ENCODE results near the gene EXOC4. TPM values are rescaled to one million over a fixed set of nuclear protein-coding genes. Genes with fewer than 3 reads are reported as not detected.

The EXOC4 gene
- total RNA-seq, 4 donors from 2014 or later: 82.4 to 204 (median 128) TPM

DNA sequence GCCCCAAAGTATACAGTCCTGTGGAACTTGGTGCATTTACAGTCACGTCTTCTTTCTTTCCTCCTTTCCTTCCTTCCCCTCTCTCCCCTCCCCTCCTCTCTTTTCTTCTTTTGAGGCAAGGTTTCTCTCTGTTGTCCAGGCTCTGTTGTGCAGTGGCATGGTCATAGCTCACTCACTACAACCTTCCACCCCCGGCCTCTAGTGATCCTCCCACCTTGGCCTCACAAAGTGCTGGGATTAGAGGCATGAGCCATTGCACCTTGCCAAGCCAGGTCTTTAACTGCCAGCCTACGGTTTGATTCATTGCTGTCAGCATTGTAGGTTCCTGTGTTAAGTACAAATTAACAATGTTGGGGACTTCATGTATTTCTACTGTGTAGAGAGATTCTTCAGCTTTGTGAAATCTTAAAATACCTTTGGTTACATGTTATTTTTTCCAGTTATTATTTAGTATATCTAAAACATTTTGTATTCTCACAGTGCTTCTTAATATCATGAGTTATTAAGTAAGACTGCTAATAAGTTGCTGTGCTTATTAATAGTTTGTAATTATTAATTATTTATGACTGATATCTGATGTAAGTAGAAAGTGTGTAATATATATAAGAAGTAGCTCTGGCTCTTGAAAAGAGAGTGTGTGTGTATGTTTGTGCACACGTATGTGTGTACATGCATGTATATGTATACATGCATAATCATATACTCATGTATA lies 320.8 kb downstream of the EXOC4 start:
- 88 to 92% methylated on average over 3 to 4 of the region's 4 CpGs for WGBS, 2 donors (ENCODE audit: low coverage in 1 of 2)
- H3K4me3 ChIP-seq: no peak overlapping the region
- DNase-seq: no peak
- no peaks in the 10 kb centered on the region for H3K36me3 ChIP-seq
- intact Hi-C loops (cut with DNase I; ENCODE audit: low total_unique reads): loop anchor here (5.0 kb wide), 1 partner anchor 1571 kb away; no protein-coding TSS in a partner anchor
- H3K27ac ChIP-seq: no peak overlapping the region
- TF ChIP-seq, protein P1, sequence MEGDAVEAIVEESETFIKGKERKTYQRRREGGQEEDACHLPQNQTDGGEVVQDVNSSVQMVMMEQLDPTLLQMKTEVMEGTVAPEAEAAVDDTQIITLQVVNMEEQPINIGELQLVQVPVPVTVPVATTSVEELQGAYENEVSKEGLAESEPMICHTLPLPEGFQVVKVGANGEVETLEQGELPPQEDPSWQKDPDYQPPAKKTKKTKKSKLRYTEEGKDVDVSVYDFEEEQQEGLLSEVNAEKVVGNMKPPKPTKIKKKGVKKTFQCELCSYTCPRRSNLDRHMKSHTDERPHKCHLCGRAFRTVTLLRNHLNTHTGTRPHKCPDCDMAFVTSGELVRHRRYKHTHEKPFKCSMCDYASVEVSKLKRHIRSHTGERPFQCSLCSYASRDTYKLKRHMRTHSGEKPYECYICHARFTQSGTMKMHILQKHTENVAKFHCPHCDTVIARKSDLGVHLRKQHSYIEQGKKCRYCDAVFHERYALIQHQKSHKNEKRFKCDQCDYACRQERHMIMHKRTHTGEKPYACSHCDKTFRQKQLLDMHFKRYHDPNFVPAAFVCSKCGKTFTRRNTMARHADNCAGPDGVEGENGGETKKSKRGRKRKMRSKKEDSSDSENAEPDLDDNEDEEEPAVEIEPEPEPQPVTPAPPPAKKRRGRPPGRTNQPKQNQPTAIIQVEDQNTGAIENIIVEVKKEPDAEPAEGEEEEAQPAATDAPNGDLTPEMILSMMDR (IDR thresholded peaks at IDR 0.05): no peak
- TF ChIP-seq POLR2AphosphoS5 (IDR thresholded peaks at IDR 0.05): no peak
- no peaks in the 10 kb centered on the region for H3K27me3 ChIP-seq
- in situ Hi-C loops (cut with MboI; ENCODE audit: low pct_ligation_motif_present in 1 of 4, low pct_unique_long_range_greater_than_20kb in 1 of 4, low sequenced_read_pairs in 3 of 4): no loop called here
- H3K9me3 ChIP-seq: no peaks in the 10 kb centered on the region
- H3K4me1 ChIP-seq: no peaks in the 10 kb centered on the region

DNA sequence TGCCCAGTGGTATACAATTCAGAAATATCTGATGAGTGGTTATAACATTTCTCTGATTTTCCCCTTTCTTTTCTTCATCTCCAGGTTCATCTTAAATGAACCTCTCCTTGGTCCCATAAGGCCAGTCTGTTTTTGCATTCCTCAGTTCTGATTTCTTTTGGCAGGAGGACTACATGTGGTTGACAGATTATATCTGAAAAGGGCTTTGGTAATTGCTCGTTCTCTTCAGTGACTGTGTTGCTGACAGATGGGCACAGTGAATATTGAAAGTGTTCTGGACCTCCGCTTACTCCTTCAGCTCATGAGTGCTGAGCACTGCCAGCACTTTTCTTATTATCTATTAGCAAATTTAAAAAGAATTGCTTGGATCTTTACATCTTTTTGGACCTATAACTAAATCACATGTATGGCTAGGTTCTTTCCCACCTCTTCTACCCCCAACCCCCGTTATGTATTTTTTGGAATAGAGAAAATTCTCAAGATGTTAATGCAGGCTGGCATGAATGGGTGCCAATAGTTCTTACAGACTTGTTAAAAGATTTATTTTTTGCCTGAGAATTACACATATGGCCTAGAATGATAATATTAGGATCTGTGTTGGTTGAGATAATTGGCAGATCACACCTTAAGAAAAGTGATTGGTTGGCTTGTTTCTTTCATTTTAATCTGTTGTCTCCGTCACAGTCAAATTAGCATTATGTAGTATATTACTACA lies 323.0 kb downstream of the EXOC4 start:
- Histone ChIP-seq H3K9me3 (no peaks in the 10 kb centered on the region), H3K27me3 (no peaks in the 10 kb centered on the region), H3K4me1 (no peaks in the 10 kb centered on the region), H3K4me3 (no peak overlapping the region), H3K36me3 (no peaks in the 10 kb centered on the region), H3K27ac (no peak overlapping the region)
- in situ Hi-C loops (cut with MboI; ENCODE audit: low pct_ligation_motif_present in 1 of 4, low pct_unique_long_range_greater_than_20kb in 1 of 4, low sequenced_read_pairs in 3 of 4): no loop called here
- DNase-seq: no peak
- TF ChIP-seq POLR2AphosphoS5 (IDR thresholded peaks at IDR 0.05) (no peak), EP300 (IDR thresholded peaks at IDR 0.05; ENCODE audit: low read depth) (no peak), POLR2A (IDR thresholded peaks at IDR 0.05) (no peak)
- TF ChIP-seq, protein P1 (IDR thresholded peaks at IDR 0.05): no peak
- WGBS, 2 donors (ENCODE audit: low coverage in 1 of 2): 90 to 94% methylated on average over 3 to 4 of the region's 4 CpGs
- intact Hi-C loops (cut with DNase I; ENCODE audit: low total_unique reads): no loop called here

DNA sequence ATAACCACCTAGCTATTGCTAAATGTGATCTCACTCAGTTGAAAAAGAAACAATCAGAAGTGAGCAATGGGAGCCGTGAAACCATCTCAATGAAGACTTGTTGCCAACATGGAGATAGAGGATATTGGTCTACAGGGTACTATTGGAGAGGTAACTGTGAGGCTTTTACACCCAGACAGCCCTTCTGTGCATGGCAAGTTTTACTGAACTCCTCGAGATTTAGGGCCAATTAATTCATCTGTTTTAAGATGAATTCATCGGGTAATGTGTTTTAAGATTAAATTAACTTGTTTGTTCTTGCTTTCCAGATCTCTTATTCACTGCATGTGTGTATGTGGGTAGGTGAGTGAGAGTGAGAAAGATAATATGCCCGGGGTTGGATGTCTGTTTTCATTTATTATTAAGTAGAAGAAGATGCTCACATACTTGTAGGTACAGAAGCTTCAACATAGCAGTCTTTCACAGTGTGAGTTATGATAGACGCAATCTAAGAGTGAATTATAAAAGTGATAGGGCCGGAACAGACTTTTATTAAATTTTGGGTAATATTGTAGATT lies 323.8 kb downstream of the EXOC4 start:
- no peak for DNase-seq
- in situ Hi-C loops (cut with MboI; ENCODE audit: low pct_ligation_motif_present in 1 of 4, low pct_unique_long_range_greater_than_20kb in 1 of 4, low sequenced_read_pairs in 3 of 4) (no loop called here), intact Hi-C loops (cut with DNase I; ENCODE audit: low total_unique reads) (no loop called here)
- Histone ChIP-seq H3K27ac (no peak overlapping the region), H3K9me3 (no peaks in the 10 kb centered on the region), H3K27me3 (no peaks in the 10 kb centered on the region), H3K4me3 (no peak overlapping the region), H3K36me3 (no peaks in the 10 kb centered on the region), H3K4me1 (no peaks in the 10 kb centered on the region)
- 81 to 91% methylated on average over 4 to 6 of the region's 6 CpGs for WGBS, 2 donors (ENCODE audit: low coverage in 1 of 2)
- TF ChIP-seq EP300 (IDR thresholded peaks at IDR 0.05; ENCODE audit: low read depth): no peak
- TF ChIP-seq, protein P1 (IDR thresholded peaks at IDR 0.05): no peak
- TF ChIP-seq POLR2AphosphoS5 (IDR thresholded peaks at IDR 0.05): no peak
- no peak for TF ChIP-seq POLR2A (IDR thresholded peaks at IDR 0.05)

DNA sequence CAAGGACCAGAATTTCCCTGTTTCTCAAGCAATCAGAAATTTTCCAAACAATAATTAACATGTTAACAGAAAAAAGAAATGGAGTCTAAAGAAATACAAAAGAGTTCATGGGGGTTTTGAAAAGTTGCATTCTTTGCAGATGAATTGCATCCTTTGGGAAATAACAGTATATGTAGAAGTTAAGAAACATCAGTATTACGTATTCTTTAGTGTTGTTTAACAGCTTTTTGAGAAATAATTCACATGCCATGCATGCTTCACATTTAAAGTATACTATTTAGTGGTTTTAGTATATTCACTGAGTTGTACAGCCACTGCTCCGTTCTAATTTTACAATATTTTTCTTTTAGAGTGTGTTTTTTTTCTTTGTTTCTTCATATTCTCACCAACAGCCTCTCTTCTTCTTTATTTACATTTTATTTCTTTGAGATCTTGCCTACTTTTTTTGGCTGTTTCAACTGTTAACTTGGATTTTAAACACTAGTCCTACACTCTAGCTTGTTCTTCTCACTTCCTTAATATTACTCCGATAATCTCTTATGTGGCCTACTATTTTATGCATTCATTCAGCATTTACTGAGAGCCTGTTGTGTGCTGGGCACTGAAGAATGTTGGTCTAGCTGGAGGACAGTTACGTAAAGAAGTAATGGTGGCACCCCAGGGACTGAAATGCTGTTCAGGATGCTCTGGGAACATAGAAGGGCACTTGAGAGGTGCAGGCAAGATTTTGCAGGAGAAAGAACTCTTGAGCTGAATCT lies 330.1 kb downstream of the EXOC4 start:
- TF ChIP-seq POLR2AphosphoS5 (IDR thresholded peaks at IDR 0.05) (no peak), POLR2A (IDR thresholded peaks at IDR 0.05) (no peak), EP300 (IDR thresholded peaks at IDR 0.05; ENCODE audit: low read depth) (no peak)
- TF ChIP-seq, protein P1 (IDR thresholded peaks at IDR 0.05): no peak
- no peak overlapping the region for H3K27ac ChIP-seq
- WGBS, 2 donors (ENCODE audit: low coverage in 1 of 2): 85 to 91% methylated on average over 4 of the region's 4 CpGs
- DNase-seq: no peak
- H3K4me3 ChIP-seq: no peak overlapping the region
- intact Hi-C loops (cut with DNase I; ENCODE audit: low total_unique reads): no loop called here
- H3K9me3 ChIP-seq: no peaks in the 10 kb centered on the region
- H3K4me1 ChIP-seq: peaks cover 0 to 8% (median 2%) of the 10 kb centered on the region in 4 donors
- H3K36me3 ChIP-seq: no peaks in the 10 kb centered on the region
- no peaks in the 10 kb centered on the region for H3K27me3 ChIP-seq
- in situ Hi-C loops (cut with MboI; ENCODE audit: low pct_ligation_motif_present in 1 of 4, low pct_unique_long_range_greater_than_20kb in 1 of 4, low sequenced_read_pairs in 3 of 4): no loop called here

All from transverse colon (tissue), 4 donors.